Tibial nerve (tissue), 3 donors: ENCODE measurements around the gene CLIP1.

Source experiments
- POLR2A ChIP-seq, 2 donors: fragments of 450-650 bp; IDR thresholded peaks; one replicate each; pipeline ENCODE4 v1.6.1; 2017; ENCODE audit warnings: antibody characterized with exemption in 2 of 2, mild to moderate bottlenecking in 2 of 2, moderate library complexity in 2 of 2
- TF ChIP-seq, protein P1 (sequence below), 5 experiments: fragments of 200-600 bp in 3 of 5; fragments of 450-650 bp in 2 of 5; sonication (generic) in 3 of 5; IDR thresholded peaks; one replicate each; pipeline ENCODE4 v1.5.1; 2016 to 2019; ENCODE audit warnings: antibody characterized with exemption in 5 of 5, mild to moderate bottlenecking in 3 of 5, moderate library complexity in 2 of 5

GRCh38 chr12:122310626-122311333 lies 111.7 kb downstream of the CLIP1 start:
- no peak for TF ChIP-seq POLR2A (IDR thresholded peaks at IDR 0.05)
- TF ChIP-seq, protein P1, sequence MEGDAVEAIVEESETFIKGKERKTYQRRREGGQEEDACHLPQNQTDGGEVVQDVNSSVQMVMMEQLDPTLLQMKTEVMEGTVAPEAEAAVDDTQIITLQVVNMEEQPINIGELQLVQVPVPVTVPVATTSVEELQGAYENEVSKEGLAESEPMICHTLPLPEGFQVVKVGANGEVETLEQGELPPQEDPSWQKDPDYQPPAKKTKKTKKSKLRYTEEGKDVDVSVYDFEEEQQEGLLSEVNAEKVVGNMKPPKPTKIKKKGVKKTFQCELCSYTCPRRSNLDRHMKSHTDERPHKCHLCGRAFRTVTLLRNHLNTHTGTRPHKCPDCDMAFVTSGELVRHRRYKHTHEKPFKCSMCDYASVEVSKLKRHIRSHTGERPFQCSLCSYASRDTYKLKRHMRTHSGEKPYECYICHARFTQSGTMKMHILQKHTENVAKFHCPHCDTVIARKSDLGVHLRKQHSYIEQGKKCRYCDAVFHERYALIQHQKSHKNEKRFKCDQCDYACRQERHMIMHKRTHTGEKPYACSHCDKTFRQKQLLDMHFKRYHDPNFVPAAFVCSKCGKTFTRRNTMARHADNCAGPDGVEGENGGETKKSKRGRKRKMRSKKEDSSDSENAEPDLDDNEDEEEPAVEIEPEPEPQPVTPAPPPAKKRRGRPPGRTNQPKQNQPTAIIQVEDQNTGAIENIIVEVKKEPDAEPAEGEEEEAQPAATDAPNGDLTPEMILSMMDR (IDR thresholded peaks at IDR 0.05), result no peak
